HFF-Myc (cell line): ENCODE results near the gene GRID1.
"Not testable (repeated sequence)": the region's sequence is repeated elsewhere in the genome, so short reads cannot be mapped to it uniquely, and the experiment has no call there.

ENCODE experiments used
- DNase-seq: peaks from one replicate; pipeline ENCODE4 v3.0.0-alpha.2; 2011; ENCODE audit warnings: low read depth; ENCODE audit errors: extremely low read depth
- H3K4me3 ChIP-seq: replicated peaks from 2 replicates; pipeline ENCODE4 v1.5.1; 2011; ENCODE audit warnings: low read depth, mild to moderate bottlenecking, control low read depth, low read length
- CTCF ChIP-seq: IDR thresholded peaks from 2 replicates; pipeline ENCODE4 v1.5.1; 2012; ENCODE audit warnings: mild to moderate bottlenecking, low read depth, low read length, control low read depth; ENCODE audit errors: missing control alignments

The GRID1 gene

GRCh38 chr10:86180861-86181260, 185.7 kb downstream of the GRID1 start:
- DNase-seq = no peak
- H3K4me3 ChIP-seq = no peak overlapping the region
- TF ChIP-seq CTCF = no peak

GRCh38 chr10:86179961-86180360, 186.6 kb downstream of the GRID1 start:
- no peak for DNase-seq
- TF ChIP-seq CTCF = no peak
- H3K4me3 ChIP-seq = no peak overlapping the region

GRCh38 chr10:86179153-86179524, 187.5 kb downstream of the GRID1 start:
- no peak overlapping the region for H3K4me3 ChIP-seq
- no peak for TF ChIP-seq CTCF
- DNase-seq = no peak

- no peak for DNase-seq
- TF ChIP-seq CTCF = peak; percentile 34
- no peak overlapping the region for H3K4me3 ChIP-seq
Observed at GRCh38 chr10:86178401-86179152, 188.0 kb downstream of the GRID1 start.

- no peak overlapping the region for H3K4me3 ChIP-seq
- no peak for DNase-seq
- TF ChIP-seq CTCF = no peak
Observed at GRCh38 chr10:86177537-86178155, 188.9 kb downstream of the GRID1 start.

- no peak overlapping the region for H3K4me3 ChIP-seq
- no peak for TF ChIP-seq CTCF
- DNase-seq = no peak
Observed at GRCh38 chr10:86176850-86177536, 189.6 kb downstream of the GRID1 start.

- DNase-seq = not testable (repeated sequence)
Observed at GRCh38 chr10:86175476-86175875, 191.1 kb downstream of the GRID1 start.

More at GRCh38 chr10:86175476-86175875, 191.1 kb downstream of the GRID1 start:
- H3K4me3 ChIP-seq = not testable (repeated sequence)
